ENCODE results near the gene ADGRA1.

ADGRA1 gene

GRCh38 chr10:133056651-133057178 is 31.0 kb upstream of the ADGRA1 start:
- no peak for DNase-seq

- no peak for DNase-seq
These were observed 29.2 kb upstream of the ADGRA1 start for GRCh38 chr10:133058331-133059092.

GRCh38 chr10:133059093-133059470 is 28.6 kb upstream of the ADGRA1 start:
- no peak for DNase-seq

GRCh38 chr10:133059571-133059970 is 28.2 kb upstream of the ADGRA1 start:
- no peak for DNase-seq

- no peak for DNase-seq
These were observed 27.7 kb upstream of the ADGRA1 start for GRCh38 chr10:133060022-133060421.

GRCh38 chr10:133060466-133060865 is 27.3 kb upstream of the ADGRA1 start:
- no peak for DNase-seq

GRCh38 chr10:133060881-133061280 is 26.8 kb upstream of the ADGRA1 start:
- DNase-seq, result no peak

GRCh38 chr10:133061296-133062038 is 26.3 kb upstream of the ADGRA1 start:
- DNase-seq, result no peak

GRCh38 chr10:133062085-133062484 is 25.6 kb upstream of the ADGRA1 start:
- DNase-seq, result no peak

GRCh38 chr10:133062635-133063034 is 25.1 kb upstream of the ADGRA1 start:
- no peak for DNase-seq

- DNase-seq, result no peak
These were observed 20.3 kb upstream of the ADGRA1 start for GRCh38 chr10:133067149-133068105.

GRCh38 chr10:133068111-133069032 is 19.4 kb upstream of the ADGRA1 start:
- DNase-seq, result no peak

GRCh38 chr10:133069033-133069525 is 18.6 kb upstream of the ADGRA1 start:
- DNase-seq, result no peak

GRCh38 chr10:133070405-133070804 is 17.3 kb upstream of the ADGRA1 start:
- DNase-seq, result no peak

- DNase-seq, result no peak
These were observed 16.9 kb upstream of the ADGRA1 start for GRCh38 chr10:133070810-133071209.

- DNase-seq, result no peak
These were observed 16.0 kb upstream of the ADGRA1 start for GRCh38 chr10:133071733-133072132.

GRCh38 chr10:133072196-133072595 is 15.5 kb upstream of the ADGRA1 start:
- DNase-seq, result no peak

GRCh38 chr10:133072720-133073390 is 14.9 kb upstream of the ADGRA1 start:
- DNase-seq, result no peak

- DNase-seq, result no peak
These were observed 12.2 kb upstream of the ADGRA1 start for GRCh38 chr10:133075346-133076137.
